PC-9 (cell line): ENCODE measurements around the gene NOXA1. TPM values are rescaled to one million over a fixed set of nuclear protein-coding genes. Genes with fewer than 3 reads are reported as not detected.

Experiments
- BruUV-seq: library from RNA; stranded (reverse); fragments of 400-500 nt; replicated peaks from 2 replicates; lab custom pipeline; 2021; lab: Mats Ljungman, UMichigan
- CTCF ChIA-PET: fragments of 300-600 bp; sonication (Branson Sonifier 250); formaldehyde crosslinking; loops from one replicate; lab custom pipeline; 2022; ENCODE audit warnings: antibody characterized with exemption; lab: Charles Lee
- POLR2A ChIA-PET: fragments of 300-600 bp; sonication (Branson Sonifier 250); formaldehyde crosslinking; loops from one replicate; lab custom pipeline; 2022; ENCODE audit warnings: antibody characterized with exemption; ENCODE audit not compliant: unreplicated experiment; lab: Charles Lee
- DNase-seq, 2 experiments: peaks; one replicate each; pipeline versions ENCODE4 v3.0.0 to v3.0.0-alpha.2; 2015 to 2022; ENCODE audit warnings: mixed read lengths in 1 of 2
- H2AFZ ChIP-seq: fragments of 200-600 bp; sonication (generic); 2 replicates; pipeline ENCODE4 v1.8.1; 2017; ENCODE audit warnings: antibody characterized with exemption
- H3F3A ChIP-seq: fragments of 200-600 bp; sonication (generic); 2 replicates; pipeline ENCODE4 v1.8.1; 2017; ENCODE audit warnings: antibody characterized with exemption, mild to moderate bottlenecking, low read depth; ENCODE audit not compliant: insufficient read depth
- H3K27ac ChIP-seq: fragments of 200-600 bp; sonication (generic); 2 replicates; pipeline ENCODE4 v1.6.1; 2016; ENCODE audit warnings: mixed run types
- H3K27me3 ChIP-seq: fragments of 200-600 bp; sonication (generic); 2 replicates; pipeline ENCODE4 v1.6.1; 2016; ENCODE audit warnings: low read depth, mixed run types; ENCODE audit not compliant: insufficient read depth
- H3K36me3 ChIP-seq: fragments of 200-600 bp; sonication (generic); 2 replicates; pipeline ENCODE4 v1.6.1; 2016; ENCODE audit warnings: low read depth, mixed run types
- H3K4me1 ChIP-seq: fragments of 200-600 bp; sonication (generic); replicated peaks from 2 replicates; pipeline ENCODE4 v1.6.1; 2016; ENCODE audit warnings: mixed run types; ENCODE audit not compliant: insufficient read depth
- H3K4me2 ChIP-seq: fragments of 200-600 bp; sonication (generic); 2 replicates; pipeline ENCODE4 v1.6.1; 2017; ENCODE audit warnings: mixed run types
- H3K4me3 ChIP-seq: fragments of 200-600 bp; sonication (generic); 2 replicates; pipeline ENCODE4 v1.6.1; 2016; ENCODE audit warnings: mixed run types
- H3K79me2 ChIP-seq: fragments of 200-600 bp; sonication (generic); 2 replicates; pipeline ENCODE4 v1.6.1; 2017; ENCODE audit warnings: low read depth, mixed run types
- H3K9me2 ChIP-seq: fragments of 200-600 bp; sonication (generic); 2 replicates; pipeline ENCODE4 v1.8.1; 2017; ENCODE audit warnings: mild to moderate bottlenecking; ENCODE audit not compliant: insufficient read depth
- H3K9me3 ChIP-seq: fragments of 200-600 bp; sonication (generic); 2 replicates; pipeline ENCODE4 v1.8.1; 2016; ENCODE audit warnings: low read depth; ENCODE audit not compliant: insufficient read depth
- H4K20me1 ChIP-seq: fragments of 200-600 bp; sonication (generic); 2 replicates; pipeline ENCODE4 v1.8.1; 2017; ENCODE audit not compliant: insufficient read depth
- EZH2 ChIP-seq: fragments of 200-600 bp; sonication (generic); IDR thresholded peaks from 2 replicates; pipeline ENCODE4 v1.8.0; 2017; ENCODE audit warnings: antibody characterized with exemption, low read depth
- intact Hi-C: fragments of 100-400 bp; cut with micrococcal nuclease; formaldehyde crosslinking; loops from one replicate; pipeline ENCODE4 v1.10.0; 2022; ENCODE audit not compliant: unreplicated experiment
- total RNA-seq: library from RNA; stranded (reverse); gene quantifications from 2 replicates; pipeline ENCODE4 v1.2.3, GENCODE V29; 2021
- TF ChIP-seq, protein P1 (sequence below): fragments of 200-600 bp; sonication (generic); conservative IDR thresholded peaks from 2 replicates; pipeline ENCODE4 v1.6.1; 2017; ENCODE audit warnings: mixed run types, antibody characterized with exemption, mild to moderate bottlenecking, moderate library complexity

Gene NOXA1
- total RNA-seq, 1 experiment from 2014 or later = 10.5 TPM

DNA sequence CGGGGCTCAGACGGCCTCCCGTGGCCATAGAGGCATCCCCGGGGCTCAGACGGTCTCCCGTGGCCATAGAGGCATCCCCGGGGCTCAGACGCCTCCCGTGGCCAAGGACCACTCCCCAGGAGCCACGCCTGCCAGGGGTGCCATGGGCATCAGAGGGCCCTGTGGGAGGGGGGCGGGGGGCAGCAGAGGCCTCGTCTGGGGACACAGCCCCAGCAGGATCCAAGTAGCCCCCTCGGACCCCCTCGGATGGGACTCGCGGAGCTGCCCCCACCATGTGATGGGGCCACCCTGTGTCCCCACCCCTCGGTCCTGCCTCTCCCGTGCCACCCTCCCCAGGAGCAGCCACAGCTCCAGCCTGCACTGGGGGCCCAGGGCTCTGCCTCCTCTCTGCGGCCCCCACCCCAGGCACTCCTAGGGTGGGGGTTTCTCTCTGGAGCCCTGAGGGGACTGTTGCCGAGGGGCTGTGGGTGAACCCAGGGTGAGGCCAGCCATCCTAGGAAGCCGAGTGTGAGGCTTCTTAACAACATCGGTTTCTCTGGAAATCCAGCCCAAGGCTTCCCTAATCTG, 15.5 kb downstream of the NOXA1 start:
- Histone ChIP-seq H3K27ac (no peak overlapping the region), H4K20me1 (0 out of 2 replicates have a peak, but pooled peaks cover 3% of the 10 kb centered on the region), H3K27me3 (no peaks in the 10 kb centered on the region), H3K9me2 (no peaks in the 10 kb centered on the region), H3K9me3 (no peaks in the 10 kb centered on the region), H3K4me1 (peaks cover 22% of the 10 kb centered on the region), H3K4me2 (no peak overlapping the region), H3K4me3 (no peak overlapping the region), H2AFZ (no peak overlapping the region), H3K36me3 (no peaks in the 10 kb centered on the region), H3F3A (peaks cover 18% of the 10 kb centered on the region; the same call in 1 of the 2 replicates), H3K79me2 (no peaks in the 10 kb centered on the region)
- intact Hi-C loops = loop anchor here (10.0 kb wide), 1 partner anchor 176 kb away; the partner anchor contains the start of gene EHMT1
- no peak for DNase-seq
- ChIA-PET POLR2A (interaction anchor here (0.7 kb wide), 1 partner anchor 182 kb away, joined by 3 read pairs; no protein-coding TSS in a partner anchor), CTCF (no interaction called here)
- TF ChIP-seq, protein P1, sequence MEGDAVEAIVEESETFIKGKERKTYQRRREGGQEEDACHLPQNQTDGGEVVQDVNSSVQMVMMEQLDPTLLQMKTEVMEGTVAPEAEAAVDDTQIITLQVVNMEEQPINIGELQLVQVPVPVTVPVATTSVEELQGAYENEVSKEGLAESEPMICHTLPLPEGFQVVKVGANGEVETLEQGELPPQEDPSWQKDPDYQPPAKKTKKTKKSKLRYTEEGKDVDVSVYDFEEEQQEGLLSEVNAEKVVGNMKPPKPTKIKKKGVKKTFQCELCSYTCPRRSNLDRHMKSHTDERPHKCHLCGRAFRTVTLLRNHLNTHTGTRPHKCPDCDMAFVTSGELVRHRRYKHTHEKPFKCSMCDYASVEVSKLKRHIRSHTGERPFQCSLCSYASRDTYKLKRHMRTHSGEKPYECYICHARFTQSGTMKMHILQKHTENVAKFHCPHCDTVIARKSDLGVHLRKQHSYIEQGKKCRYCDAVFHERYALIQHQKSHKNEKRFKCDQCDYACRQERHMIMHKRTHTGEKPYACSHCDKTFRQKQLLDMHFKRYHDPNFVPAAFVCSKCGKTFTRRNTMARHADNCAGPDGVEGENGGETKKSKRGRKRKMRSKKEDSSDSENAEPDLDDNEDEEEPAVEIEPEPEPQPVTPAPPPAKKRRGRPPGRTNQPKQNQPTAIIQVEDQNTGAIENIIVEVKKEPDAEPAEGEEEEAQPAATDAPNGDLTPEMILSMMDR = no peak
- no peak for TF ChIP-seq EZH2
- BruUV-seq = no TSS peak

DNA sequence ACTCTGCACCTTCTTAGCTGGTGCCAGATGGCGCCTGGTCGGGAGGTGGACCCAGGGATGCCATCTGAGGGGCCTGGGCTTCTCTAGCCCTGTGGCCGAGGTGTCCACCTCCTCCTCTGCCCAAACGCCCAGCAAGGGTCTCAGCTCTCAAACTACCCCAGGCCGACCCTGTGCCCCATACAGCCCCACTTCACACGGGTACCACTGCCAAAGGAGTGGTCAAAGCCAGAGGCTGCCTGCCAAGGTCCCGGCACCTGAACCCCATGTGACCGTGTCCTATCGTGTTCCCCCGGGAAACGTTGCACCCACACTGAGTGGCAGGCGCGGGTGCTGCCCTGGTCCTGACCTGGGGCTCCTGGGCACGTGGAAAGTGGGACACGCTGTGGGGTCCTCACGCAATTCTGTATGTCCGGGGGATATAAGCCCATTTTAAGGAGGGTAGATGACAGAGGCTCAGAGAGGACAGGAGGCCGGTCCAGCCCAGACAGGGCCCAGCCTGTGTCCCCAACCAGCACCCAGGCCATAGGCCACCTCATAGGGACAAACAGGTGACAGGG, 16.0 kb downstream of the NOXA1 start:
- Histone ChIP-seq H3K9me2 (no peaks in the 10 kb centered on the region), H3K27me3 (no peaks in the 10 kb centered on the region), H3K27ac (no peak overlapping the region), H4K20me1 (0 out of 2 replicates have a peak, but pooled peaks cover 3% of the 10 kb centered on the region), H3K79me2 (no peaks in the 10 kb centered on the region), H3K9me3 (no peaks in the 10 kb centered on the region), H3K36me3 (no peaks in the 10 kb centered on the region), H3K4me3 (no peak overlapping the region), H3K4me2 (no peak overlapping the region), H3K4me1 (peaks cover 22% of the 10 kb centered on the region), H3F3A (peaks cover 18% of the 10 kb centered on the region; the same call in 1 of the 2 replicates), H2AFZ (no peak overlapping the region)
- CTCF ChIA-PET = no interaction called here
- intact Hi-C loops = loop anchor here (10.0 kb wide), 1 partner anchor 176 kb away; the partner anchor contains the start of gene EHMT1
- DNase-seq = no peak
- no TSS peak for BruUV-seq
- POLR2A ChIA-PET = interaction anchor here (0.7 kb wide), 1 partner anchor 183 kb away, joined by 3 read pairs; no protein-coding TSS in a partner anchor
- TF ChIP-seq EZH2 = no peak
- TF ChIP-seq, protein P1 = no peak

DNA sequence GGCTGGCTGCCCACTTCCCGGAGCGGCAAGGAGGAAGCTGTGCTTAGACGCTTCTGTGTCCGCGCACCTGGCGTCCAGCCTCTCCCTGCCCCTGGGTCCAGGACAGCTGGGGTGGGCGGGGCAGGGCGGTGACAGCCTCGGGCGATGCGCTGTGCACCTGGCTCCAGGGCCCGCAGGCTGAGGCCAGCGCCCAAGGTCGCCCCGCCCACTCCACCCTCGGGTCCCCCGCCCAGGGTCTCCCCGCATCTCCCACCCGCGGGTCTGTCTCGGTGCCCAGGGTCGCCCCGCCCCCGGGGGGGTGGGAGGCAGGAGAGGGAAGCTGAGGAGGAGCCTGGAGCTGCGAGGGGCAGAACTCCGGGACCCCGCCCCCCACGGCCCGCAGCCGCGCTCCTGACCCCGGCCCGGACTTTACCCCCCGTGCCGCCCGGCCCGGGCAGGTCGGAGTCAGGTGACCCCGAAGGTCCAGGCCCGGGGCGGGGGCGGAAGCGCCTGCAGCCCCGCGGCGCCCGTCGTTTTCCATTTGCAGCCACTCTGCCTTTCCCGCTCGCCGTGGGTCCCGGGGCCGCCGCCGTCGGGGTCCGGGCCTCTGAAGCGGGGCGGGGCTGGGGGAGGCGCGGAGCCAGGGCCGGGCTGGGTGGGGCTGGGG, 18.2 kb downstream of the NOXA1 start, which contains the start of gene ENTPD8:
Gene ENTPD8 (minus strand): TSS at position 69 of the 646 bp plus-strand sequence. CDS start 3,072 bp downstream, outside the sequence.
- H3K36me3 ChIP-seq = no peaks in the 10 kb centered on the region
- H3K9me2 ChIP-seq = no peaks in the 10 kb centered on the region
- H3K27ac ChIP-seq = no peak within 1 kb of the TSS
- ChIA-PET POLR2A (interaction anchor here (0.6 to 0.7 kb wide), 5 partner anchors 12 to 1018 kb away, joined by 3 to 14 read pairs (median 5); no protein-coding TSS in a partner anchor), CTCF (interaction anchor here (0.6 to 1.2 kb wide), 4 partner anchors 18 to 164 kb away, joined by 5 to 17 read pairs (median 8); partner anchors contain the start of genes EXD3, NOXA1, NRARP and TOR4A)
- H2AFZ ChIP-seq = peak within 1 kb of the TSS; percentile 58; the same call in 1 of the 2 replicates
- no peaks in the 10 kb centered on the region for H3K79me2 ChIP-seq
- intact Hi-C loops = no loop called here
- peak; percentile 73 to 91 for DNase-seq
- peak within 1 kb of the TSS; percentile 63 for H3K4me3 ChIP-seq
- peaks cover 24% of the 10 kb centered on the region for H3F3A ChIP-seq
- H3K4me1 ChIP-seq = peaks cover 25% of the 10 kb centered on the region
- TF ChIP-seq EZH2 = no peak
- TF ChIP-seq, protein P1 = no peak
- H3K9me3 ChIP-seq = no peaks in the 10 kb centered on the region
- peak within 1 kb of the TSS; percentile 85 for H3K4me2 ChIP-seq
- no peaks in the 10 kb centered on the region for H3K27me3 ChIP-seq
- no TSS peak for BruUV-seq
- H4K20me1 ChIP-seq = 0 out of 2 replicates have a peak, but pooled peaks cover 3% of the 10 kb centered on the region
